Measurements from ENCODE around the gene ELP4. TPM values are rescaled to one million over a fixed set of nuclear protein-coding genes. Genes with fewer than 3 reads are reported as not detected.
A peak's percentile ranks its signal among the peaks of the same experiment; 100 is the strongest.

The ELP4 gene
- total RNA-seq, 1 experiment from 2014 or later = 15.2 TPM

GRCh38 chr11:31798554-31799434 lies 289.2 kb downstream of the ELP4 start:
- H3K4me1 Mint-ChIP-seq = peaks cover 24 to 57% of the 10 kb centered on the region in 2 experiments
- H3K9me3 ChIP-seq (ENCODE audit: control insufficient read depth, low read depth, low read length) = no peaks in the 10 kb centered on the region

More at GRCh38 chr11:31798554-31799434, 289.2 kb downstream of the ELP4 start:
- H3K18ac ChIP-seq (ENCODE audit: insufficient read length, low read depth, low read length) = no peak overlapping the region
- peaks cover 73% of the 10 kb centered on the region for H3K27me3 ChIP-seq (ENCODE audit: insufficient read depth, low read length)
- H3K4ac ChIP-seq (ENCODE audit: low read depth, low read length) = no peak overlapping the region
- H3K79me1 ChIP-seq (ENCODE audit: insufficient read depth, low read depth, low read length, poor library complexity, severe bottlenecking) = no peaks in the 10 kb centered on the region
- H3K27me3 Mint-ChIP-seq (ENCODE audit: low read depth) = peaks cover 100% of the 10 kb centered on the region
- peak; percentile 89 for DNase-seq
- H2BK20ac ChIP-seq (ENCODE audit: low read depth, low read length, poor library complexity, severe bottlenecking) = no peak overlapping the region
- TF ChIP-seq, protein P1, sequence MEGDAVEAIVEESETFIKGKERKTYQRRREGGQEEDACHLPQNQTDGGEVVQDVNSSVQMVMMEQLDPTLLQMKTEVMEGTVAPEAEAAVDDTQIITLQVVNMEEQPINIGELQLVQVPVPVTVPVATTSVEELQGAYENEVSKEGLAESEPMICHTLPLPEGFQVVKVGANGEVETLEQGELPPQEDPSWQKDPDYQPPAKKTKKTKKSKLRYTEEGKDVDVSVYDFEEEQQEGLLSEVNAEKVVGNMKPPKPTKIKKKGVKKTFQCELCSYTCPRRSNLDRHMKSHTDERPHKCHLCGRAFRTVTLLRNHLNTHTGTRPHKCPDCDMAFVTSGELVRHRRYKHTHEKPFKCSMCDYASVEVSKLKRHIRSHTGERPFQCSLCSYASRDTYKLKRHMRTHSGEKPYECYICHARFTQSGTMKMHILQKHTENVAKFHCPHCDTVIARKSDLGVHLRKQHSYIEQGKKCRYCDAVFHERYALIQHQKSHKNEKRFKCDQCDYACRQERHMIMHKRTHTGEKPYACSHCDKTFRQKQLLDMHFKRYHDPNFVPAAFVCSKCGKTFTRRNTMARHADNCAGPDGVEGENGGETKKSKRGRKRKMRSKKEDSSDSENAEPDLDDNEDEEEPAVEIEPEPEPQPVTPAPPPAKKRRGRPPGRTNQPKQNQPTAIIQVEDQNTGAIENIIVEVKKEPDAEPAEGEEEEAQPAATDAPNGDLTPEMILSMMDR (conservative IDR thresholded peaks at IDR 0.05) = peak; percentile 70
- peak overlapping the region; percentile 49 to 77 for H3K4me3 Mint-ChIP-seq
- H3T11ph ChIP-seq (ENCODE audit: low read length) = no peak overlapping the region
- no peak overlapping the region for H3K27ac ChIP-seq (ENCODE audit: insufficient read length, low read depth, low read length)
- no peaks in the 10 kb centered on the region for H3K4me1 ChIP-seq (ENCODE audit: insufficient read depth, low read length)
- no peak overlapping the region for H3K56ac ChIP-seq (ENCODE audit: insufficient read length, low read depth, low read length)
- H2BK5ac ChIP-seq (ENCODE audit: insufficient read length, low read length) = no peak overlapping the region
- no peak overlapping the region for H4K8ac ChIP-seq (replicated peaks; ENCODE audit: insufficient read length, low read depth, low read length)
- H3K23me2 ChIP-seq (ENCODE audit: insufficient read length, low read depth, low read length, poor library complexity, severe bottlenecking) = peaks cover 10% of the 10 kb centered on the region
- H3K4me2 ChIP-seq (ENCODE audit: insufficient read depth, insufficient read length, low read length) = peak overlapping the region; percentile 49
- H3K9me3 Mint-ChIP-seq = peaks cover 3 to 6% of the 10 kb centered on the region in 2 experiments; a peak in 2 of 5 replicates
- H3K36me3 Mint-ChIP-seq (ENCODE audit: insufficient read depth in 1 of 3, low read depth in 3 of 3) = no peaks in the 10 kb centered on the region
- no peak overlapping the region for H2BK12ac ChIP-seq (ENCODE audit: insufficient read length, low read depth, low read length)
- no peak overlapping the region for H2AK5ac ChIP-seq (ENCODE audit: insufficient read length, low read length)
- no peak overlapping the region for H3K9ac ChIP-seq (ENCODE audit: extremely low read depth, insufficient read length, low read length)
- no CpG with 5 or more reads among the region's 60 CpGs for WGBS (ENCODE audit: extremely low coverage, insufficient read length, low lambda C conversion rate)
- no peak overlapping the region for H3K27ac Mint-ChIP-seq
- H2BK120ac ChIP-seq (ENCODE audit: low read depth, low read length, poor library complexity, severe bottlenecking) = no peak overlapping the region
- no peaks in the 10 kb centered on the region for H3K79me2 ChIP-seq (ENCODE audit: insufficient read depth, low read length)
- H2AFZ ChIP-seq (ENCODE audit: low read length) = no peak overlapping the region
- H4K5ac ChIP-seq (ENCODE audit: insufficient read length, low read depth, low read length) = no peak overlapping the region
- H2BK15ac ChIP-seq (ENCODE audit: low read depth, low read length) = no peak overlapping the region
- no peak overlapping the region for H3K14ac ChIP-seq (ENCODE audit: insufficient read depth, low read length)
- no peaks in the 10 kb centered on the region for H4K20me1 ChIP-seq (ENCODE audit: control insufficient read depth, insufficient read depth, insufficient read length)
- no peak overlapping the region for H3K23ac ChIP-seq (ENCODE audit: insufficient read length, low read depth, low read length)
- no peak overlapping the region for H4K91ac ChIP-seq (ENCODE audit: insufficient read length, low read depth, low read length)

Data from H9 (cell line).